GM21723 (cell line): ENCODE measurements around the gene OLIG2.

Experiments
- ATAC-seq: cut with Tn5 transposase; IDR thresholded peaks from one replicate; pipeline ENCODE4 v1.9.1; 2021; ENCODE audit warnings: mild to moderate bottlenecking, moderate library complexity; ENCODE audit not compliant: unreplicated experiment

The OLIG2 gene

GRCh38 chr21:33019885-33020557 is 5.7 kb upstream of the OLIG2 start:
- no peak for ATAC-seq

- no peak for ATAC-seq
Observed at GRCh38 chr21:33020558-33021100, 5.1 kb upstream of the OLIG2 start.

GRCh38 chr21:33021150-33021549 is 4.6 kb upstream of the OLIG2 start:
- ATAC-seq = no peak

- no peak for ATAC-seq
Observed at GRCh38 chr21:33021667-33022066, 4.1 kb upstream of the OLIG2 start.

GRCh38 chr21:33022489-33022827 is 3.3 kb upstream of the OLIG2 start:
- no peak for ATAC-seq

- ATAC-seq = no peak
Observed at GRCh38 chr21:33022828-33023573, 2.7 kb upstream of the OLIG2 start.

- no peak for ATAC-seq
Observed at GRCh38 chr21:33023574-33024200, 2.0 kb upstream of the OLIG2 start.

- ATAC-seq = no peak
Observed at GRCh38 chr21:33024201-33025103, 1.3 kb upstream of the OLIG2 start.

- ATAC-seq = no peak
Observed at GRCh38 chr21:33025106-33025488, 638 bp upstream of the OLIG2 start.

GRCh38 chr21:33026443-33026858 is 716 bp downstream of the OLIG2 start:
- ATAC-seq = no peak

- no peak for ATAC-seq
Observed at GRCh38 chr21:33026878-33027400, 1.2 kb downstream of the OLIG2 start.

- ATAC-seq = no peak
Observed at GRCh38 chr21:33027401-33028286, 1.9 kb downstream of the OLIG2 start.

- no peak for ATAC-seq
Observed at GRCh38 chr21:33028287-33028670, 2.5 kb downstream of the OLIG2 start.

- ATAC-seq = no peak
Observed at GRCh38 chr21:33028773-33029384, 3.1 kb downstream of the OLIG2 start.

GRCh38 chr21:33029385-33029921 is 3.7 kb downstream of the OLIG2 start:
- ATAC-seq = no peak

GRCh38 chr21:33029975-33030461 is 4.3 kb downstream of the OLIG2 start:
- no peak for ATAC-seq

GRCh38 chr21:33030633-33031032 is 4.9 kb downstream of the OLIG2 start:
- no peak for ATAC-seq

- ATAC-seq = no peak
Observed at GRCh38 chr21:33031152-33031911, 5.6 kb downstream of the OLIG2 start.
